ENCODE results near the gene LRRC31. TPM values are rescaled to one million over a fixed set of nuclear protein-coding genes. Genes with fewer than 3 reads are reported as not detected.
A peak's percentile ranks its signal among the peaks of the same experiment; 100 is the strongest.

LRRC31 gene
- total RNA-seq, 1 experiment from 2014 or later, result 0.48 TPM

DNA sequence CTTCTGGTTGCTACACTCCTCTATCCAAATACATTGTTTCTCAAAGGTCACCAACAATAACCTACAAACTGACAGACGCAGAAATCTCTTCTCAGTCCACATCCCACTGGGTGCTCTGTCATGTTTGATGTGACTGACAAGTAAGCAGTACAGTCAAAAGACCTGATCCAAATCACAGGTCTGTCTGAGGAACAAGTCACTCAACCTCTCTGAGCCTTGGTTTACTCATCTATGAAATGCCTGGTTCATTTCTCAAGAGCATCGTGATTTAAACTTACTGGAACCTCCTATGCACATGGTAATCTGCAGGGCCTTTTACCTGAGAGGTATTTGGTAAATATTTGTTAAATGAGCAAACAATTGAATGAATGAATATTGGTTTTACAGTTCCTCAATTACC is 5.5 kb downstream of the LRRC31 start:
- no peak for DNase-seq (ENCODE audit: low spot score)

DNA sequence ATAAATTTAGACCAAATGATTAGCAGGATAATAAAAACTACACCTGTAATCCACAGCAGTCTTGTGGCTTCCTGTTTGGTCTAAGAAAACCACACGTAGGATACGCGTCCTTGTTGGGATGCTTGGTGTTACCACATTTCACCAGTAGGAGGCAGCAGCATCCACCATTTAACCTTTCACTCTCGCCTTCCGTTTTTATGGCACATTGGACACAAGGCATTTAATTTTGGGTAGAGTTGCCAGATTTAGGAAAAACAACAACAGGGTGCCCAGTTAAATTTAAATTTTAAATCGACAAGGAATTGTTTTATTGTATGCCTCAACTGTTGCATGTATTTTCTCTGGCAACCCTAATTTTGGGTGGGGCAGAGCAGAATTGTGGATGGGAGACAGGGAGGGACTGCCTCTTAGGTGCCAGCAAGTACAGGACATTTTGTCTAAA is 6.3 kb downstream of the LRRC31 start:
- peak; percentile 98 for DNase-seq (ENCODE audit: low spot score)

DNA sequence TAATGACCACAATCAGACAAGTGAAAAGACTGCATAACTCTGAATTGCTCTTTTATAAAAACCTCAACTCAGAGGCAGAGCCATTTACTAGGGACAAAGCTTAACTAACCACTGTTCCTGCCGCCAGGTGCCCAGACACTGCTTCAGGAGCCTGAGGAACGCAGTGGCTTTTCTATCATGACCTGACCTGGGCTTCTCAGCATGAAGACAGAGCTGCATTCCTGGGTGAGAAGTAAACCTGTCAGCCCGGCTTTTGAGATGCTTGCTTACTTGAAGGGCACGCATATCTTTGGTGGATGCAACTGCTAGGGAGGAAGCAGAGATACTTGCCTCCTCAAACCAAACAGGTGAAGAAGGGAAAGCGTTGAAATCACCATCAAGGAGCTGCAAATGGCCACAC is 7.9 kb downstream of the LRRC31 start:
- no peak for DNase-seq (ENCODE audit: low spot score)

DNA sequence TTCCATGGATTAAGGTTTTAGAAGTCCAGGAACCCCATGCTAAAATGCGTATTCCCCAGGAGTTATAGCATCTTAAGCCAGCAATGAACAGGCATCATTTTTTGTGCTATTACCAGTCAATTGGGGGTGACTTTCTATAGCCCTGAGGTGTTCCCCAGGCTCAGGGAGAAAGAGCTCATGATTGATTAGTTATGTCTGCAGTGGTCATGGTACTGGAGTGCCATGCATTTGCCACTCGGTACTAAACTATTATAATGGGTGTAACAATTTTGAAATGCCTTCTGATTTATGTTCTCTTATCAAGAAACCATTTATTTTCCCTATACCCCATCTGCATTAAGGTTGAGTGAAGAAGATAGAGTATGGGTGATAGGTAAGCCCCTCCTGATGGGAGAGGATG is 11.9 kb downstream of the LRRC31 start:
- DNase-seq (ENCODE audit: low spot score), result no peak

DNA sequence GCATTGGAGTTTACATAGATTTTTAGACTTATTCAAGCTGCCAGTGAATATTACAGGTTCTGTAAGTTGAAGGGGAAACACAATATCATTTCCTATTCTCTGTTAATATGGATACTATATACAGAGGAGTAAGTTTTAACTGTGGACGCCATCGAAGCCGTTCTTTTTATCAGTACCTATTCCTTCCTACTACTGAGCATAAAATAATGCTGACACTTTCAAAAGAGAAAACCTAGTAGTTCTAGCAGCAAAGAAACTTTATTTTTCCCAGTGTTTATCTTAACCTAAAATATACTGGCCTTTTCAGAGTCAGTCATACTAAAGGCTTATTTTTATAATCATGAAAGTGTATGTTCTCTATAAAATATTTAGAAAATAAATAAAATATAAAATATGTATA is 14.2 kb downstream of the LRRC31 start:
- DNase-seq (ENCODE audit: low spot score), result no peak

DNA sequence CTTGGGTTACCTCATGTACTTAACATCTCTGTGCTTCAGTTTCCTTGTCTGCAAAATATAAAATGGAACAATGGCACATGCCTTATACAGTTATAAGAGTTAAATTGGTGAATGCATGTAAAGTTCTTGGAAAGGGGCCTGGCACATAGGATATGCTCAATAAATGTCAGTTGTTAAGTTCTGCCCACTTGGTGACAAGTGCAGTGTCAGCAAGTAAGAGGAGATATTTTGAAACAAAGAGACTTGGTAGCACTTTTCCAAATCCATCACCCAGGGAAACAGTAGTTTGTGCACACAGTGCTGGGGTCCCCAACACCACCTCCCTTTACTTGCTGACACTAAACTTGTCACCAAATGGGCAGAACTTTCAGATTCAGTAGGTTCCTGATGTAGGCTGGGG is 19.1 kb downstream of the LRRC31 start:
- DNase-seq (ENCODE audit: low spot score), result no peak

DNA sequence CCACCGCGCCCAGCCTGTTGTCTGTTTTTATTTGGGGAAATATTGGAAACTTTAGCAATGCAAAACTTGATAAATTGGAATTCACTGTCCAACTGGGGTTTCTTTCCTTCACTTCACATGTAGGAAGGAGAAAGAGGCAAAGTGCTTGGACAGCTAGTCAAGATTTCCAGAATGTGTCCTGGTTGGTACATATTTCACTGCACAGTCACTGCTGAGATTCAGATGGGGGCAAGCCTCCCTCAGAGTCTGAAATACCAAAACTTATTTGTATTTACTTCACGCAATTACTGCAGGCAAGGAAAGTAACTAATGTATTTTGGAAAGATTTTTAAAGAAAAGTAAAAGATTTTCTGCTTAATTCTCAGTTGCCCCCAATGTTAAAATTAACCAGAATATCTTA is 21.0 kb downstream of the LRRC31 start:
- DNase-seq (ENCODE audit: low spot score), result no peak

DNA sequence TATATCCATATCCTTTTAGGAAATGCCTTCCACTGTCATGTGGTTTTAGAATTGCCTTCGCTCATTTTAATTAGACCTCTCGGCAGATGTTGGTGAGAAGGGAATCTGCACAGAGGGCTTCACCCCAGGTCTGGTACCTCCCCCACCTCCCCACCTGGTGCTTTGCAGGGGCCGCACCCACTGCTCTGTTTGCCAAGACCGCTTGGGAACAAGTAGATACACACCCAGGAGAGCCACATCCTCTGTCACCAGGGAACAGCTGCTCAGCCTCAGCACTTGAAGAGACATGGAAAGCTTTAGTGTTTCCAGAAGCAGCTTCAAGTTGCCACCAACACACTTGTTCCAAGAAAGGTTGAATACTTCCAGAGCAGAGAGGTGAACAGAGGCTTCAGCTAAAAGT is 21.8 kb downstream of the LRRC31 start:
- DNase-seq (ENCODE audit: low spot score), result no peak

DNA sequence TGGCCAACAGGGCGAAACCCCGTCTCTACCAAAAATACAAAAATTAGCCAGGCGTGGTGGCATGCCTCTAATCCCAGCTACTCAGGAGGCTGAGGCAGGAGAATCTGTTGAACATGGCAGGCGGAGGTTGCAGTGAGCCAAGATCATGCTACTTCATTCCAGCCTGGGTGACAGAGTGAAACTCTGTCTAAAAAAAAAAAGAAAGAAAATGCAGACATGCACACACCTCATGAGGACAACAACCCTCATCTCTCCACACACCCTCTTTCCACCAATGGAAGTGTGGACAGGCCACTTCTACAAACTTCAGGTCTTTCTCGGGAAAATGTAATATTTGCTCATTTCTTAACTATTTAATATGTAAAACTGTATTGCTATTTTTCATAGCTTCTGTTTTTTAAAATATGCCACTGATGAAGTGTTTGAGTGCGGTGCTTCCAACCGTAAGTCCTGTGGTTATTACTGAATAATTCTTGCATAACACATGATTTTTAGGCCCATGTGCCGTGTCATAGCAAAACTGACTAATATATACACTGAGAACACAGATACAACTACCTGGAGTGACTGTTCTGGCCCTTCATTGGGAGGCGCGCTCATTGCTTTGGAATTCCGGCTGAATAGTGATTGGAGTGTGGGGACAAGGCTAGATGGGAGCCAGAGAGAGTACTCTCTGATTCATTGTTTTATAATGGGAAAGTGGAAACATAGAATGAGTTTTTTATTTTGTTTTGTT is 23.1 kb downstream of the LRRC31 start:
- DNase-seq (ENCODE audit: low spot score), result no peak

DNA sequence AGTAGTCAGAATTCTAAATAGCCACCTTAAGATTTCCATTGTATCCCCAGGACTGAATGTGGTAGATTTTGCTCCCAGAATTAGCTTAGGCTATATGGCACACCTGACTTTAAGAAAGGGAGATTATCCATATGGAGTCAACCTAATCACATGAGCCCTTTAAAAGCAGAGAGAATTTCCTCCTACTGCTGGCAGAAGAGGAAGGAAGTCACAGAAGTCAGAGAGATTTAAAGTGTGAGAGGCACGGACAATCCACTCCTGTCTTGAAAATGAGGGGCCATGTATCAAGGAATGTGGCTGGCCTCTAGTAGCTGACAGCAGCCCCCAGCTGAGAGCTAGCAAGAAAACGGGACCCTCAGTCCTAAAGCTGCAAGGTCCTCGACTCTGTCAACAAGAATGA is 26.8 kb downstream of the LRRC31 start:
- DNase-seq (ENCODE audit: low spot score), result no peak

DNA sequence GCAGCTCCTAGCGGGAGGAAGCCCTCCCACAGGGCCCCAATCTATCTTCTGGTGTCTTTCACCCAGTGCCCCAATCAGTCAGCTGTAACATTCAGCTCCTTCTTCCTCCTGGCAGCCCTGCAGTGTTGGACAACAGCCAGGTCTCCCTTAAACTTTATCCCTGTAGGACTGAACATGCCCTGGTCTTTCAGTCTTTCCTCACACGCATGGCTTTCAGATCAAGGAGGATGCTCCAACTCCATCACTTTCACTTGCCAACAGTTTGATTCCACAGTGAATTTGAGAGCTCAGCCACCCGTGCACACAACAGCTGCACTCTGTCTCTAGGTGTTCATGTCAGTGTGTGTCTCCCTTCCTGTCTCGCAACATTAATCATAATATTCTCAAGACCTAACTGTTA is 28.6 kb downstream of the LRRC31 start:
- DNase-seq (ENCODE audit: low spot score), result no peak

DNA sequence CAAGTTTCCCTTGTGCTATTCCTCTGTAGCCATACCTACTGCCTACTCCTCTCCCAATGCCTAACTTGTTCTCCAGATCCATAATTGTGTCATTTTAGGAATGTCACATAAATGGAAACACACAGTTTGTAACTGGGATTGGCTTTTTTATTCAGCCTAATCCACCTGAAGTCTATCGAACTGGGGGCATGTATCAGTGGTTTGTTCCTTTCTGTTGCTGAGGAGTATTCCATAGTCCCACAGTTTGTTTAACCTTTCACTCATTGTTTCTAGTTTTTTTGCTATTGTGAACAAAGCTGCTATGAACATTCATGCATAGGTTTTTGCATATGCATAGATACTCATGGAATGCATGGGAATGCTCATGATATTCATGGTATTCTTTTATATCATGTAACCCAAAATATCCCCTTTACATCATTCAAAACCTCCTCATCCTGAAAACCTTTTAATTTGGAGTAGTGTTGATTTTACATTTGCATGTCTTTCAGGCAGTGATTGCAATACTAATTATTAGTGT is 31.2 kb downstream of the LRRC31 start:
- no peak for DNase-seq (ENCODE audit: low spot score)

DNA sequence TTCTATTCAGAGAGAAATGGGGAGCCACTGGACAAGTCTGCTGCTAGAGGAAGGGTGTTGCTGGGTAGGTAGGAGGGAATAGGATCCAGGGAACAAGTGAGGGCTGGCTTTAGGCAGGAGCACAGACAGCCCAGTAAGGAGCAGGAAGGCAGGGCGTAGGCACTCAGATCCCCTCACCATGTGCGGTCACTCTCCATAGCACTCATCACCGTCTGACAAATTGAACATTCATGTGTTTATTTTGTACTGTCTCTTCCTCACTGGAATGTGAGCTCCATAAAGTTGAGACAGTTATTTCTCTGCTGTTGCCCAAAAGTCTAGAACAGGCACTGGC is 32.8 kb downstream of the LRRC31 start:
- DNase-seq (ENCODE audit: low spot score), result no peak

DNA sequence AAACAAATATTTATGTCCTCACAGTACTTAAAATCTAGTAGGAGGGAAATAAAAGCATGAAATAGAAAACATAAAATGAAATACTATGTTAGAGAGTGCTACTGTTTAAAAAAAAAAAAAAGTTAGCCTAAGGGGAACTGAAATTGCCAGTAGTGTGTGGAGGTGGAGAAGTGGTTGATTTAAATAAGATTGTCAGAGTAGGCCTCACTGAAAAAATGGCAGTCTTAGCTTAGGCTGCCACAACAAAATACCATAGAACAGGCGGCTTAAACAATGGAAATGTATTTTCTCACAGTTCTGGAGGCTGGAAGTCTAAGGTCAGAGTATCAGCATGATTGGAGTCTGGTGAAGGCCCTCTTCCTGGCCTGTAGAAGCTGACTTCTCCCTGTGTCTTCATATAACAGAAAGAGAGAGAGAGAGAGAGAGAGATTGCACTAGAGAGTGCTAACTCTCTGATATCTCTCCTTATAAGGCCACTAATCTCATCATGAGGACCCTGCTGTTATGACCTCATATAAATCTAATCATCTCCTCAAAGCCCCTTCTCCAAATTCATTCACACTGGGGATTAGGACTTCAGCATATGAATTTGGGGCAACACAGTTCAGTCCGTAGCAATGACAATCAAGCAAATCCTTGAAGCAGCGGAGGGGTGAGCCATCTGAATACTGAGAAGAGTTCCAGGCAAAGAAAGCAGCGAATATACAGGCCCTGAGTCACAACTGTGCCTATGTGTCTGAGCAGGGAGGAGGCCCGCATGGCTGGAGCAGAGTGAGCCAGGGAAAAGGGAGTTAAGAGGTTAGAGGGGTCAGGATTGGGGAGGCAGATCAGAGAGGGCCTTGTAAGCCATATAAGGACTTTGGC is 33.4 kb downstream of the LRRC31 start:
- no peak for DNase-seq (ENCODE audit: low spot score)

DNA sequence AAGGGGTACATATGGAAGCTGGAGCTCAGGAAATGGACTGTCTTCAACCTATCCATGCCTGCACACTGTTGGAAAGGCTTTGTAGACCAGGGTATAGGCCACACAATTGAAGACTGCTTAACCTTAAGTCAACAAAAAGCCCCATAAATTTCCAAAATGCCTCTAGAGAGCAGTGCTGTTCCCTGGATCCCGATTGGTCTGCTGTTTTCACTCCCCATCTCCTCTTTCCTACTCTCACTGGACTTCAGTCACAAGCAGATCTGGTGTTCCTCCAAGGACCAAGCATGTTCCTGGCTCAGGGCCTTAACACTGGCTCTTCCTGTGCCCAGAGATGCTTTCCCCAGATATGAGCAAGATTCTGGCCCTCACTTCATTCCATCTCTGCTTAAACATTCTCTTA is 34.2 kb downstream of the LRRC31 start:
- no peak for DNase-seq (ENCODE audit: low spot score)

DNA sequence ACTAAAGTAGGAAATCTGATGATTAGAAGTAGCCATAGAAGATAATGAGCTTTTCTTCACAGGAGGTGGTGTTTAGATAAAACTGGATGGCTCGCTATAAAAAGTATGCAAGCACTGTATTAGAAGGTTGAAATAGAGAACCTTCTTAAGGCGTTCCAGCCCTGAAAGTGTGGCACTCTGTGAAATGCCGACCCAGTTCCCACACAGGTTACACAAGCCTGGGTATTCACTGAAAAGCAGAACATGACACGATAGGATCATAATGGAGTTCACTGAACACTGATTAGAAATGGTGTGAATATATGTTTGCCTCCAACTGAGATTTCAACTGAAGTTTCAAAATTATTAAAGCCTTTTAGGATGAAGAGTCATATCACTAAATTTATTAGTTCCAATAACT is 42.0 kb downstream of the LRRC31 start:
- no peak for DNase-seq (ENCODE audit: low spot score)

DNA sequence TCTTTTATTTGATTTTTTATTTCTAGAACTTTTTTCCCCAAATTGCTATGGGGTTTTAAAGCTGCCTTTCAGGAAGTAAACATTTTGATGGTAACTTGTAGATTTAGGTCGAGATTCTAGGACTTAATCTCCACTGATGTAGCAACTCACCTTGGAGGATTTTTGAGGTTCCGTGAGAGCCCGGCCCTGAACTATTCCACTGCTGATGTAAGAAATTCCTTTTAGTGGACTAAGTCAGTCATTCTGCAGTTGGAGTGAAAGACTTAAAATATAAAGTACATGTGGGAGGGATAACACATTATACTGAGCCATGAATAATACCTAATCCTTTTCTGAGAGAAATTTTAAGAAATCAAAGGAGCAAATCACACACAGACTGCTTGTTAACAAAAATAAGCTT is 44.4 kb downstream of the LRRC31 start:
- DNase-seq (ENCODE audit: low spot score), result no peak

DNA sequence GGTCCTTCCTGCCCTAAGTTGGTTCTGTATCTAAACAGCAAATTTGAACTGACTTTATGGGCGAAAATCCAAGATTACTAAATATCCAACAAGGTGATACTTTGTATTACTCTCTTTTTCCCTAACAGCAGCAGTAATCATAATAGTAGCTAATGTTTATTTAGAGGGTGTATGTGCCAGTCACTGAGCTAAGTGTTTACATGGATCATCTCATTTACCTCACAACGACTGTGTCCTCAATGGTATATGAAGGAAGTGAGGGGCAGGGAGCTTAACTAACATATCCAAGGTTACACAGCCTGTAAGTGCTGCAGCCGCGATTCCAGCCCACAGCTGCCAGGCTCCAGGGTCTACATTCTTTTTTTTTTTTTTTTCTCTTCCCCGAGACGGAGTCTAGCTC is 46.8 kb downstream of the LRRC31 start:
- DNase-seq (ENCODE audit: low spot score), result no peak

DNA sequence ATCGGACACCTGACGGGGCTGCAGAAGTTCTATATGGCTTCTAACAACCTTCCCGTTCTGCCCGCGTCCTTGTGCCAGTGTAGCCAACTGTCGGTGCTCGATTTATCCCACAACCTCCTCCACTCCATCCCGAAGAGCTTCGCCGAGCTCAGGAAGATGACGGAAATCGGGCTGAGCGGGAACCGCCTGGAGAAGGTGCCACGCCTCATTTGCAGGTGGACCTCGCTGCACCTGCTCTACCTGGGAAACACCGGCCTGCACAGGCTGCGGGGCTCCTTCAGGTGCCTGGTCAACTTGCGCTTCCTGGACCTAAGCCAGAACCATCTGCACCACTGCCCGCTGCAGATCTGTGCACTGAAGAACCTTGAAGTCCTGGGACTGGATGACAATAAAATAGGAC is 47.2 kb downstream of the LRRC31 start:
- peak; percentile 66 for DNase-seq (ENCODE audit: low spot score)

DNA sequence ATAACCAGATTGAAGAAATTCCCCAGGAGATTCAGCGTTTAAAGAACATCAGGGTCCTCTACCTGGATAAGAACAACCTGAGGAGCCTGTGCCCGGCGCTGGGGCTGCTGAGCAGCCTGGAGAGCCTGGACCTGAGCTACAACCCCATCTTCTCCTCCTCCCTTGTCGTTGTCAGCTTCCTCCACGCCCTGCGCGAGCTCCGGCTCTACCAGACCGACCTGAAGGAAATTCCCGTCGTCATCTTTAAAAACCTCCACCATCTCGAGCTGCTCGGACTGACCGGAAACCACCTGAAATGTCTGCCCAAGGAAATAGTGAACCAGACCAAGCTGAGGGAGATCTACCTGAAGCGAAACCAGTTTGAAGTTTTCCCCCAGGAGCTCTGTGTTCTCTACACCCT is 47.6 kb downstream of the LRRC31 start:
- DNase-seq (ENCODE audit: low spot score), result peak; percentile 53

DNA sequence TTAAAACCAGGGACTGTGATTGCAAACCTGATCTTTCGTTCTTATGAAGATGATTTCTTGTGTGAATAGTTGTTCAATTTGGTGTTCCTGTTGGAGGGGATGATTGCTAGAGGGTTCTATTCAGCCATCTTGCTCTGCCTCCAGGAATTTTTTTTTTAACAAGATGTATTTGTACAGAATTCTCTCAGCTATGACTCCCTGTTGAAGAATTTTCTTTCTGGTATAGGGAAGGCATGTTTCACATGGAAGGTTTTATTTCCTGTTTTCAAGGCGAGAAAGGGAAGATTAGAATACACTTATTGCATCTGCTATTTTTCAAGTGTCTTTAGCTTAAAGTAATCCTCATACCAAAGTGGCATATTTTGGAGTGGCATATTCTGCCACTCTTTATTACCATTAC is 51.4 kb downstream of the LRRC31 start:
- DNase-seq (ENCODE audit: low spot score), result no peak

DNA sequence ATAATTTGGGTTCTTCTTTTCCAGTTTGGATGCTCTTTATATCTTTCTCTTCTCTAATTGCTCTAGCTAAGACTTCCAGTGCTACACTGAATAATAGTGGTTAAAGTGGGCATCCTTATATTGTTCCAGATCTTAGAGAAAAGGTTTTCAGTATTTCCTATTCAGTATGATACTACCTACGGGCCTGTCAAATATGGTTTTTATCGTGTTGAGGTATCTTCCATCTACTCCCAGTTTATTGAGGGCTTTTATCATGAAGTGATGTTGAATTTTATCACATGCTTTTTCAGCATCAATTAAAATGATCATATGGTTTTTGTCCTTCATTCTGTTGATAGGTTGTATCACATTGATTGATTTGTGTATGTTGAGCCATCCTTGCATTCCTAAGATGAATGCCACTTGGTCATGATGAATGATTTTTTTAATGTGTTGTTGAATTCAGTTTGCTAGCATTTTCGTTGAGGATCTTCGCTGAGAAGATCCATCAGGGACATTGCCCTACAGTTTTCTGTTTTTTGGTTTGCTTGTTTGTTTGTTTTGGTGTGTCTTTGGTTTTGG is 54.1 kb downstream of the LRRC31 start:
- DNase-seq (ENCODE audit: low spot score), result no peak
